ENCODE measurements around the gene ZCCHC24.

Gene ZCCHC24

GRCh38 chr10:79438699-79439085, 6.7 kb downstream of the ZCCHC24 start:
- Histone ChIP-seq H3K4me3 (ENCODE audit: insufficient read length, low read depth) (no peak overlapping the region), H3K9me3 (ENCODE audit: insufficient read depth, low read length) (no peaks in the 10 kb centered on the region), H3K36me3 (ENCODE audit: insufficient read depth, insufficient read length, low read length) (peaks cover 3% of the 10 kb centered on the region), H3K9ac (ENCODE audit: insufficient read length, low read depth) (no peak overlapping the region), H3K4me1 (ENCODE audit: insufficient read depth, insufficient read length) (peaks cover 20% of the 10 kb centered on the region), H3K27me3 (ENCODE audit: insufficient read depth, insufficient read length) (peaks cover 9% of the 10 kb centered on the region)
- TF ChIP-seq ZNF274 (IDR thresholded peaks at IDR 0.05; ENCODE audit: low read depth, low read length) = no peak
- no peak for TF ChIP-seq SUZ12 (IDR thresholded peaks at IDR 0.05; ENCODE audit: extremely low read depth, insufficient read depth, insufficient read length)
- no peak for TF ChIP-seq YY1 (IDR thresholded peaks at IDR 0.05; ENCODE audit: insufficient read depth, insufficient read length)
- DNase-seq (ENCODE audit: low read depth, low spot score) = no peak

- Histone ChIP-seq H3K36me3 (ENCODE audit: insufficient read depth, insufficient read length, low read length) (peaks cover 3% of the 10 kb centered on the region), H3K9ac (ENCODE audit: insufficient read length, low read depth) (no peak overlapping the region), H3K9me3 (ENCODE audit: insufficient read depth, low read length) (no peaks in the 10 kb centered on the region), H3K27me3 (ENCODE audit: insufficient read depth, insufficient read length) (peaks cover 6% of the 10 kb centered on the region), H3K4me3 (ENCODE audit: insufficient read length, low read depth) (no peak overlapping the region), H3K4me1 (ENCODE audit: insufficient read depth, insufficient read length) (peaks cover 21% of the 10 kb centered on the region)
- no peak for DNase-seq (ENCODE audit: low read depth, low spot score)
- TF ChIP-seq SUZ12 (IDR thresholded peaks at IDR 0.05; ENCODE audit: extremely low read depth, insufficient read depth, insufficient read length) (no peak), YY1 (IDR thresholded peaks at IDR 0.05; ENCODE audit: insufficient read depth, insufficient read length) (no peak), ZNF274 (IDR thresholded peaks at IDR 0.05; ENCODE audit: low read depth, low read length) (no peak)
These were observed 7.3 kb downstream of the ZCCHC24 start for GRCh38 chr10:79438021-79438698.

GRCh38 chr10:79437111-79437814, 8.2 kb downstream of the ZCCHC24 start:
- H3K4me1 ChIP-seq (ENCODE audit: insufficient read depth, insufficient read length) = peaks cover 21% of the 10 kb centered on the region
- H3K27me3 ChIP-seq (ENCODE audit: insufficient read depth, insufficient read length) = no peaks in the 10 kb centered on the region
- H3K9me3 ChIP-seq (ENCODE audit: insufficient read depth, low read length) = no peaks in the 10 kb centered on the region
- no peak overlapping the region for H3K4me3 ChIP-seq (ENCODE audit: insufficient read length, low read depth)
- no peak for DNase-seq (ENCODE audit: low read depth, low spot score)
- H3K36me3 ChIP-seq (ENCODE audit: insufficient read depth, insufficient read length, low read length) = peaks cover 6% of the 10 kb centered on the region
- H3K9ac ChIP-seq (ENCODE audit: insufficient read length, low read depth) = no peak overlapping the region
- TF ChIP-seq YY1 (IDR thresholded peaks at IDR 0.05; ENCODE audit: insufficient read depth, insufficient read length) = no peak
- TF ChIP-seq ZNF274 (IDR thresholded peaks at IDR 0.05; ENCODE audit: low read depth, low read length) = no peak
- no peak for TF ChIP-seq SUZ12 (IDR thresholded peaks at IDR 0.05; ENCODE audit: extremely low read depth, insufficient read depth, insufficient read length)

DNA sequence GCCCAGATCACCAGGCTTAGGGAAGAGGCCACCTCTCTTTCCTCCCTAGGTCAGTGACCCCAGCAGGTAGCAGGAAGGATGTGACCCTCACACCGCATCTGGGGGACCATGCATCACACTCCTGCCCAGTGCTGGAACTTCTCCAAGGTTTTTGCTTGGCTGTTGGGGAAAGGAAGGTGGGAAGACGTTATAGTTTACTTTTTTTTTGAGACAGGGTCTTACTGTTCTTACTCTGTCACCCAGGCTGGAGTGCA, 8.6 kb downstream of the ZCCHC24 start:
- TF ChIP-seq ZNF274 (IDR thresholded peaks at IDR 0.05; ENCODE audit: low read depth, low read length) (no peak), YY1 (IDR thresholded peaks at IDR 0.05; ENCODE audit: insufficient read depth, insufficient read length) (no peak), SUZ12 (IDR thresholded peaks at IDR 0.05; ENCODE audit: extremely low read depth, insufficient read depth, insufficient read length) (no peak)
- H3K4me1 ChIP-seq (ENCODE audit: insufficient read depth, insufficient read length) = peaks cover 21% of the 10 kb centered on the region
- DNase-seq (ENCODE audit: low read depth, low spot score) = no peak
- no peaks in the 10 kb centered on the region for H3K9me3 ChIP-seq (ENCODE audit: insufficient read depth, low read length)
- peaks cover 11% of the 10 kb centered on the region for H3K36me3 ChIP-seq (ENCODE audit: insufficient read depth, insufficient read length, low read length)
- no peak overlapping the region for H3K9ac ChIP-seq (ENCODE audit: insufficient read length, low read depth)
- H3K27me3 ChIP-seq (ENCODE audit: insufficient read depth, insufficient read length) = no peaks in the 10 kb centered on the region
- H3K4me3 ChIP-seq (ENCODE audit: insufficient read length, low read depth) = no peak overlapping the region

GRCh38 chr10:79436066-79436849, 9.2 kb downstream of the ZCCHC24 start:
- H3K4me3 ChIP-seq (ENCODE audit: insufficient read length, low read depth) = no peak overlapping the region
- H3K36me3 ChIP-seq (ENCODE audit: insufficient read depth, insufficient read length, low read length) = peaks cover 15% of the 10 kb centered on the region
- no peaks in the 10 kb centered on the region for H3K9me3 ChIP-seq (ENCODE audit: insufficient read depth, low read length)
- TF ChIP-seq SUZ12 (IDR thresholded peaks at IDR 0.05; ENCODE audit: extremely low read depth, insufficient read depth, insufficient read length) (no peak), YY1 (IDR thresholded peaks at IDR 0.05; ENCODE audit: insufficient read depth, insufficient read length) (no peak), ZNF274 (IDR thresholded peaks at IDR 0.05; ENCODE audit: low read depth, low read length) (no peak)
- H3K9ac ChIP-seq (ENCODE audit: insufficient read length, low read depth) = no peak overlapping the region
- H3K27me3 ChIP-seq (ENCODE audit: insufficient read depth, insufficient read length) = no peaks in the 10 kb centered on the region
- H3K4me1 ChIP-seq (ENCODE audit: insufficient read depth, insufficient read length) = peaks cover 23% of the 10 kb centered on the region
- no peak for DNase-seq (ENCODE audit: low read depth, low spot score)

GRCh38 chr10:79435271-79436065, 10.0 kb downstream of the ZCCHC24 start:
- peaks cover 25% of the 10 kb centered on the region for H3K4me1 ChIP-seq (ENCODE audit: insufficient read depth, insufficient read length)
- H3K27me3 ChIP-seq (ENCODE audit: insufficient read depth, insufficient read length) = no peaks in the 10 kb centered on the region
- no peaks in the 10 kb centered on the region for H3K9me3 ChIP-seq (ENCODE audit: insufficient read depth, low read length)
- DNase-seq (ENCODE audit: low read depth, low spot score) = no peak
- peaks cover 23% of the 10 kb centered on the region for H3K36me3 ChIP-seq (ENCODE audit: insufficient read depth, insufficient read length, low read length)
- no peak overlapping the region for H3K4me3 ChIP-seq (ENCODE audit: insufficient read length, low read depth)
- TF ChIP-seq ZNF274 (IDR thresholded peaks at IDR 0.05; ENCODE audit: low read depth, low read length) = no peak
- no peak for TF ChIP-seq YY1 (IDR thresholded peaks at IDR 0.05; ENCODE audit: insufficient read depth, insufficient read length)
- no peak for TF ChIP-seq SUZ12 (IDR thresholded peaks at IDR 0.05; ENCODE audit: extremely low read depth, insufficient read depth, insufficient read length)
- no peak overlapping the region for H3K9ac ChIP-seq (ENCODE audit: insufficient read length, low read depth)

Measured in NT2/D1 (cell line).